Naive B cell (primary cell): ENCODE data around the gene HEPHL1. TPM values are rescaled to one million over a fixed set of nuclear protein-coding genes. Genes with fewer than 3 reads are reported as not detected.
"Not testable (repeated sequence)": the region's sequence is repeated elsewhere in the genome, so short reads cannot be mapped to it uniquely, and the experiment has no call there.

Experiments
- ATAC-seq, 2 donors: fragments of 150-1000 bp; cut with Tn5 transposase; 2 replicates each; pipeline ENCODE4 v1.10.0; 2021; ENCODE audit warnings: low read depth in 2 of 2, mild to moderate bottlenecking in 2 of 2, moderate library complexity in 2 of 2
- DNase-seq: peaks from one replicate; pipeline ENCODE4 v3.0.0; 2022
- H3K27ac Mint-ChIP-seq, 6 donors: one replicate each; pipeline ENCODE4 v1.8.0; 2020 to 2022; ENCODE audit warnings: mild to moderate bottlenecking in 6 of 6, mixed read lengths in 6 of 6, moderate library complexity in 5 of 6, inconsistent platforms in 2 of 6
- H3K27me3 Mint-ChIP-seq, 3 donors: one replicate each; pipeline ENCODE4 v1.8.0; 2021 to 2022; ENCODE audit warnings: mixed read lengths in 3 of 3, mild to moderate bottlenecking in 1 of 3
- H3K36me3 Mint-ChIP-seq, 2 donors: one replicate each; pipeline ENCODE4 v1.8.0; 2020 to 2022; ENCODE audit warnings: mixed read lengths in 2 of 2, inconsistent platforms in 1 of 2, mild to moderate bottlenecking in 1 of 2
- H3K4me1 Mint-ChIP-seq, 3 donors: one replicate each; pipeline ENCODE4 v1.8.0; 2020 to 2022; ENCODE audit warnings: mixed read lengths in 3 of 3, inconsistent platforms in 1 of 3, mild to moderate bottlenecking in 1 of 3, moderate library complexity in 1 of 3
- H3K4me3 Mint-ChIP-seq, 8 donors: one replicate each; pipeline ENCODE4 v1.8.0; 2020 to 2022; ENCODE audit warnings: mild to moderate bottlenecking in 8 of 8, mixed read lengths in 8 of 8, moderate library complexity in 8 of 8, inconsistent platforms in 2 of 8
- H3K9me3 Mint-ChIP-seq, 7 donors: one replicate each; pipeline ENCODE4 v1.8.0; 2020 to 2022; ENCODE audit warnings: mixed read lengths in 7 of 7, mild to moderate bottlenecking in 5 of 7, inconsistent platforms in 2 of 7, moderate library complexity in 1 of 7
- polyA plus RNA-seq, 6 donors: library from polyadenylated mRNA; unstranded; fragments of 300-500 nt; fragmentation: Illumina TruSeq; gene quantifications; one replicate each; pipeline ENCODE4 v1.2.3, GENCODE V29; 2021; ENCODE audit warnings: low read depth in 6 of 6

The HEPHL1 gene
- polyA plus RNA-seq, 6 donors from 2014 or later, result 0.05 to 0.29 (median 0.13) TPM; not detected in 2

DNA sequence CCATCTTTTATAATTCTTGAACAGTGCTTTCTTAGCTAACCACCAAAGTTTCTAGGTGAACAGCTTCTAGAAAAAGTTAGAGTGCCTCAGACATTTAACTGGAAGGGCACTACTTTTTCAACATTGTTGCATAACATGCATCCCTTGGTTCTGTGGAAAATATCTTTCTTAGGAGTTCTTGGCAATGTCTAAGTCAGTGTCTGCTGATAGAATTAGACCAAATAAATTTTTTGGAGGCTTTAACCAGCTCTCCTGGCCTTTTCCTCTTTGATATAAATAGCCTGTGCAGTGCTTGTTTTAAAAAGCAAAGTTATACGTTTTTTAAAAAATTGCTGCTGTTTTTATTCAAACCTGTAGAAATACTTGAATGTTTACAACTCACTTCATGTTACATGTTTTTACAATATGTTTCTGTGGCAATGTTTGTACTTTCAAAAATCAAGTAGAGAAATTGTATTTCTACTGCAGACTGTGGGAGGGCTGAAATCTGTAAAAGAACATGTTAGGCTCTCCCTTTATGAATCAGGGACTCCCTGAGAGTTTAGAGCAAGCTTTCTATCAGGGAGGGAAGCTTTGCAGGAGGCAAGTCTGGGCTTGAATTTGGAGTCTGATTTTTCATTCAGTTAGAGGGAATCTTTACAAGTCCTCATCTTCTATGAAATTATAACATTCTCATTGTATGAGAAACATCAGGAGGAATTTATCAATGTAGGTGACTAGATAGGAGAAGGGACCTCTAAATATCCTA lies 91.2 kb downstream of the HEPHL1 start:
- H3K36me3 Mint-ChIP-seq, result peaks cover 0 to 7% of the 10 kb centered on the region in 2 donors
- H3K27ac Mint-ChIP-seq, result no peak overlapping the region
- no peak for ATAC-seq
- no peaks in the 10 kb centered on the region for H3K27me3 Mint-ChIP-seq
- no peak overlapping the region for H3K4me3 Mint-ChIP-seq
- peaks cover 3 to 12% (median 3%) of the 10 kb centered on the region in 7 donors for H3K9me3 Mint-ChIP-seq
- no peak for DNase-seq
- H3K4me1 Mint-ChIP-seq, result peaks cover 0 to 17% (median 13%) of the 10 kb centered on the region in 3 donors

DNA sequence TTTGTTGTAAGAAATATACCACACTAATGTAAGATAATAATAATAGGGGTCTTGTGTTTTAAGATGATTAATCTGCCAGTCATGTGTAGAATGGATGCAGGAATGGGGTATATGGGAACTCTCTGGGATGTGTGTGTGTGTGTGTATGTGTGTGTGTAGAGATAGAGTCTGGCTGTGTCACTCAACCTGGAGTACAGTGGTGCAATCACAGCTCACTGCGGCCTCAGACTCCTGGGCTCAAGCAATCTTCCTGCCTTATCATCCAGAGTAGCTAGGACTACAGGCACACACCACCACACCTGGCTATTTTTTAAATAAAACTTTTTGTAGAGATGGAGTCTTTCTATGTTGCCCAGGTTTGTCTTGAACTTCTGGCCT lies 96.0 kb downstream of the HEPHL1 start:
- peaks cover 0 to 7% of the 10 kb centered on the region in 2 donors for H3K36me3 Mint-ChIP-seq
- no peaks in the 10 kb centered on the region for H3K27me3 Mint-ChIP-seq
- H3K27ac Mint-ChIP-seq, result no peak overlapping the region
- H3K4me1 Mint-ChIP-seq, result peaks cover 0 to 23% (median 17%) of the 10 kb centered on the region in 3 donors
- H3K9me3 Mint-ChIP-seq, result peaks cover 0 to 6% (median 4%) of the 10 kb centered on the region in 7 donors
- ATAC-seq, result no peak
- DNase-seq, result no peak
- no peak overlapping the region for H3K4me3 Mint-ChIP-seq

DNA sequence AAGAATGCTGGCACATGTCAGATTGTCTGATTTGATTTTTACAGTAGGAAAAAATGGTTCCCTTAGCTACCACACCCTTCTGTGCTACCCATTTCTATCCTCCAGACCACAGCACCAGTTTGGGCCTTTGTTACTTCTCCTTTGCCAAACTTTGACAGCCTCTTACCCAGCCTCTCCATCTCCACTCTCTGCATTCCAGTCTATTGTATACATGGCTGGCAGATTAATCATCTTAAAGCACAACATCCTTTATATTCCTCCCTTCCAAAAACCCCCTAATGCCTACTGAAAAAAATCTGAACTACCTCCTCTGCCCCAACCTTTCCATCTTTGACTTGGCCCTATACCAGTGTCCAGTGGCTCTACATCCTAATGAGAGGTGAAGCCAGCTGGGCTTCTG lies 96.7 kb downstream of the HEPHL1 start:
- H3K9me3 Mint-ChIP-seq, result peaks cover 0 to 6% (median 4%) of the 10 kb centered on the region in 7 donors
- DNase-seq (no peak), ATAC-seq (no peak)
- H3K27ac Mint-ChIP-seq, result no peak overlapping the region
- H3K4me3 Mint-ChIP-seq, result peak overlapping the region in 1 of 8 donors; percentile 67
- H3K27me3 Mint-ChIP-seq, result no peaks in the 10 kb centered on the region
- peaks cover 0 to 7% of the 10 kb centered on the region in 2 donors for H3K36me3 Mint-ChIP-seq
- peaks cover 0 to 23% (median 17%) of the 10 kb centered on the region in 3 donors for H3K4me1 Mint-ChIP-seq

DNA sequence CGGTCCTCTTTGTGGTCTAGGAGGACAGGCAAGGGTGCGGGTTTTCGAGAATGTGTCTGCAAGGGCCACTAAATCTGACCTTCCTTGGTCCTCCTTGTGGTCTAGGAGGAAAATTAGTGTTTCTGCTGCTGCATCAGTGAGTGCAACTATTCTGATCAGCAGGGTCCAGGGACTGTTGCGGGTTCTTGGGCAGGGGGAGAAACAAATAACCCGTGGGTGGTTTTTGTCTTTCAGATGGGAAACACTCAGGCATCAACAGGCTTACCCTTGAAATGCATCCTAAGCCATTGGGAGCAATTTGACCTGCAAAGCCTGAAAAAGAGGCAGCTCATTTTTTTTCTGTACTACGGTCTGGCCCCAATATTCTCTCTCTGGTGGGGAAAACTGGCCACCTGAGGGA lies 98.5 kb downstream of the HEPHL1 start:
- not testable (repeated sequence) for H3K27me3 Mint-ChIP-seq, H3K4me3 Mint-ChIP-seq, H3K9me3 Mint-ChIP-seq, H3K36me3 Mint-ChIP-seq, ATAC-seq, H3K27ac Mint-ChIP-seq, DNase-seq
- peaks cover 0 to 12% (median 9%) of the 10 kb centered on the region in 3 donors for H3K4me1 Mint-ChIP-seq

DNA sequence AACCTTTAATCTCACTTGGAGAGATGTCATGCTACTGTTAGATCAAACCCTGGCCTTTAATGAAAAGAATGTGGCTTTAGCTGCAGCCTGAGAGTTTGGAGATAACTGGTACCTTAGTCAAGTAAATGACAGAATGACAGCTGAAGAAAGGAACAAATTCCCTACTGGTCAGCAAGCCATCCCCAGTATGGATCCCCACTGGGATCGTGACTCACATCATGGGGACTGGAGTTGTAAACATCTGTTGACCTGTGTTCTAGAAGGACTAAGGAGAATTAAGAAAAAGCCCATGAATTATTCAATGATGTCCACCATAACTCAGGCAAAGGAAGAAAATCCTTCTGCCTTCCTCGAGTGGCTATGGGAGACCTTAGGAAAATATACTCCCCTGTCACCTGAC lies 99.4 kb downstream of the HEPHL1 start:
- not testable (repeated sequence) for H3K4me3 Mint-ChIP-seq, H3K9me3 Mint-ChIP-seq, H3K4me1 Mint-ChIP-seq, ATAC-seq, H3K36me3 Mint-ChIP-seq, DNase-seq, H3K27me3 Mint-ChIP-seq
- peak overlapping the region in 1 of 6 donors; percentile 30 for H3K27ac Mint-ChIP-seq

DNA sequence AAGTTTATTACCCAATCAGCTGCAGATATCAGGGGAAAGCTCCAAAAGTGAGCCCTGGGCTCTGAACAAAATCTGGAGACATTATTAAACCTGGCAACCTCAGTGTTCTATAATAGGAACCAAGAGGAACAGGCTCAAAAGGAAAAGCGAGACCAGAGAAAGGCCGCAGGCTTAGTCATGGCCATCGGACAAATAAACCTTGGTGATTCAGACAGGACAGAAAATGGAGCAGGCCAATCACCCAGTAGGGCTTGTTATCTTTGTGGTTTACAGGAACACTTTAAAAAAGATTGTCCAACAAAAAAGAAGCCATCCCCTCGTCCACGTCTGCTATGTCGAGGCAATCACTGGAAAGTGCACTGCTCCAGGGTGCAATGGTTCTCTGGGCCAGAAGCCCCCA lies 99.8 kb downstream of the HEPHL1 start:
- H3K27me3 Mint-ChIP-seq, result no peaks in the 10 kb centered on the region
- DNase-seq (no peak), ATAC-seq (no peak)
- H3K27ac Mint-ChIP-seq, result peak overlapping the region in 1 of 6 donors; percentile 30
- H3K9me3 Mint-ChIP-seq, result peaks cover 0 to 6% (median 1%) of the 10 kb centered on the region in 7 donors
- H3K4me3 Mint-ChIP-seq, result no peak overlapping the region
- H3K36me3 Mint-ChIP-seq, result no peaks in the 10 kb centered on the region
- H3K4me1 Mint-ChIP-seq, result peaks cover 0 to 6% (median 4%) of the 10 kb centered on the region in 3 donors

DNA sequence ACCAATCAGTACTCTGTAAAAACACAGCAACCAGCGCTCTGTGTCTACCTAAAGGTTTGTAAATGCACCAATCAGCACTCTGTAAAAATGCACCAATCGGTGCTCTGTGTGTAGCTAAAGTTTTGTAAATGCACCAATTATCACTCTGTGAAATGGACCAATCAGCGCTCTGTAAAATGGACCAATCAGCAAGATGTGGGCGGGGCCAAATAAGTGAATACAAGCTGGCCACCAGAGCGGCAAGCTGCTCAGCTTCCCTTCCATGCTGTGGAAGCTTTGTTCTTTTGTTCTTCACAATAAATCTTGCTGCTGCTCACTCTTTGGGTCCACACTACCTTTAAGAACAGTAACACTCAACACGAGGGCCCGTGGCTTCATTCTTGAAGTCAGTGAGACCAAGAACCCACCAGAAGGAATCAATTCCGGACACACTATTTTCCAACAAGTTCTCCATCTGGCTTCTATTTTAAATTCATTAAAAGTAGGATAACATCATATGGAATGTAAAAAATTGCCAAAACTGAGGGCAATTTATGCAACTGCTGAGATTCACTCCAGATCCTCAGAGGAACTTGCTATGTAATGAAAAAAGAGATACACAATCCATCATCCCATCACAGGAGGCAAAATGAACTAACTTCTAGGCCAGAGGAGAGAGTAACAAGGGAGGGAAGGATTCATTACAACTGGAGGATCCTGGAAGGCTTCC lies 104.4 kb downstream of the HEPHL1 start:
- peak overlapping the region in 1 of 8 donors; percentile 32 for H3K4me3 Mint-ChIP-seq
- DNase-seq (no peak), ATAC-seq (no peak)
- H3K27me3 Mint-ChIP-seq, result no peaks in the 10 kb centered on the region
- no peak overlapping the region for H3K27ac Mint-ChIP-seq
- peaks cover 12 to 19% (median 16%) of the 10 kb centered on the region in 3 donors for H3K4me1 Mint-ChIP-seq
- no peaks in the 10 kb centered on the region for H3K36me3 Mint-ChIP-seq
- H3K9me3 Mint-ChIP-seq, result peaks cover 0 to 2% (median 0%) of the 10 kb centered on the region in 7 donors

DNA sequence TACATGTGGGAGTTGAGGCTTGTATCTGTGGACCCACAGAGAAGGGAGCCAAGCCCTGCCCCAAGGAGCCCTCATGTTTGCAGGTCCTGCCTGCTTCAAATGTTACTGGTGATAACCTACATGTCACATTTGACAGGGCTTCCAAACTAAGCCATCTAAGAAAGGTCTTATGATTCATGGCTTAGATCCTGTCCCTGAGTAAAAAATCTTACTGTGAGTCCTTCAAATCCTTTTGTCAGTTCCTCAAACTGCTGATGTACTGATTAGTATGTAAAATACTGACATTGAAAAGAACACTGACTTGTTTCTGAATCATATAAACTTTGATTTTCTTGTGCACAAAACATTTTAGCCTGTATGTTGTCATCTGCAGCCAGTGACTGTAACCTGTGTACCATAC lies 106.5 kb downstream of the HEPHL1 start:
- peak overlapping the region in 2 of 8 donors; percentile 95 to 97 for H3K4me3 Mint-ChIP-seq
- DNase-seq, result no peak

DNA sequence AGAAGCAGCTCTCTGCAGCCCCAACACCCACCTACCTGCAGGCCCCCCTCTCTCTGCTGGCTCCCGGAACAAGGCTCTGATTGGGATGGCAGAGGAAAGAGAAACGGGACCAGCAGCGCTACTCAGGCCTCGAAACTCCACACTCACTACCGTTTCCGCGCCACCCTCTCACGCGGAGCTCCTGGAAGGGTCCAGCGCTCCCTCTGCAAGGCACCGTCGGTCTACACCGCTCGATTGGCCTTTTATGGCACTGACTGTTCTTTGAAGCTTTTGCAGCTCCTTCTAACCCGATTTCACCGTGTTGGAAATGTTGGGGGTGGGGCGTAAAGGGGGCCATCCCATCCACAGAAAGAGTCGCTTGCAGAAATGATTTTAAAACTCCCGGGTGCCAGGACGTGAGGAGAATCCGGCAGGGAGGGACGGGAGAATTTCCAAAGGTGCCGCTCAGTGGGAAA lies 107.2 kb downstream of the HEPHL1 start:
- no peaks in the 10 kb centered on the region for H3K27me3 Mint-ChIP-seq
- H3K9me3 Mint-ChIP-seq, result peaks cover 0 to 2% (median 0%) of the 10 kb centered on the region in 7 donors
- no peaks in the 10 kb centered on the region for H3K36me3 Mint-ChIP-seq
- peak overlapping the region in 2 of 8 donors; percentile 95 to 97 for H3K4me3 Mint-ChIP-seq
- peaks cover 15 to 24% (median 22%) of the 10 kb centered on the region in 3 donors for H3K4me1 Mint-ChIP-seq
- H3K27ac Mint-ChIP-seq, result peak overlapping the region in 4 of 6 donors; percentile 90 to 98 (median 96)
- ATAC-seq (peak; percentile 27 to 29), DNase-seq (no peak)

More for the DNA sequence above, 106.5 kb downstream of the HEPHL1 start:
- H3K36me3 Mint-ChIP-seq, result no peaks in the 10 kb centered on the region
- no peak for ATAC-seq
- no peaks in the 10 kb centered on the region for H3K27me3 Mint-ChIP-seq
- H3K4me1 Mint-ChIP-seq, result peaks cover 12 to 19% (median 16%) of the 10 kb centered on the region in 3 donors
- H3K27ac Mint-ChIP-seq, result peak overlapping the region in 5 of 6 donors; percentile 6 to 98 (median 94)
- H3K9me3 Mint-ChIP-seq, result peaks cover 0 to 2% (median 0%) of the 10 kb centered on the region in 7 donors

DNA sequence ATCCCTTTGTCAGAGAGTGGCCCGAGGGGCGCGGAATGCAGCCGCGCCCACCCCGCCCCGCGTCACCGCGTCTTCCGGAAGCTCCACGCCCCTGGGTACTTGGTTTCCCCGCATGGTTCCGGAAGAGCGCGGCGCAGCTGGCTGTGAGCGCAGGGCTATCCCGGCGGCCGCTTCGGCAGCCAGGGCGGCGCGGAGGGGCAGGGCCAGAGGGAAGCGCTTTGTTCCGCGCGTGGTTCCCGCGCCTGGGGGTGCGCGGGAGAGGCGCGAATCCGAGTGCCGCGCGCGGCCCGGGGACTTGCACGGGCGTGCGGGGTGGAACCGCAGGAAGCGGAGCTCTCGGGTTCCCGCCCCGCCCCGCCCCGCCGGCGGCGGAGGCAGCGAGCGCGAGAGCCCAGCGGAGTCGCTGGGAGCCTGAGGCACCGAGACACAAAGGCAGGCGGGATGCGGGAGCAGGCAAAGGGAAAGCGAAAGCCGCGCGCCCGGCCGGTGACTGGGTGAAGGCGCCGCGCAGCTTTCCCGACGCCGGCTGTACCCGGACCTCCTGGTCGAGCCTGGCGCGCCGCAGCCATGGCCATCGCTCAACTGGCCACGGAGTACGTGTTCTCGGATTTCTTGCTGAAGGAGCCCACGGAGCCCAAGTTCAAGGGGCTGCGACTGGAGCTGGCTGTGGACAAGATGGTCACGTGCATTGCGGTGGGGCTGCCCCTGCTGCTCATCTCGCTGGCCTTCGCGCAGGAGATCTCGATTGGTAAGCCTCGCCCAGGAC lies 107.8 kb downstream of the HEPHL1 start, which contains the start of gene PANX1:
TSS of gene PANX1 (plus strand) at position 96 of the 766 bp plus-strand sequence. CDS start at position 568, 472 bp downstream.
- no peaks in the 10 kb centered on the region for H3K27me3 Mint-ChIP-seq
- H3K9me3 Mint-ChIP-seq, result no peaks in the 10 kb centered on the region
- DNase-seq, result peak; percentile 71
- peak; percentile 87 to 89 for ATAC-seq
- peak within 1 kb of the TSS in 2 of 8 donors; percentile 95 to 97 for H3K4me3 Mint-ChIP-seq
- peak within 1 kb of the TSS in 4 of 6 donors; percentile 90 to 98 (median 96) for H3K27ac Mint-ChIP-seq
- no peaks in the 10 kb centered on the region for H3K36me3 Mint-ChIP-seq
- H3K4me1 Mint-ChIP-seq, result peaks cover 21 to 30% (median 28%) of the 10 kb centered on the region in 3 donors

DNA sequence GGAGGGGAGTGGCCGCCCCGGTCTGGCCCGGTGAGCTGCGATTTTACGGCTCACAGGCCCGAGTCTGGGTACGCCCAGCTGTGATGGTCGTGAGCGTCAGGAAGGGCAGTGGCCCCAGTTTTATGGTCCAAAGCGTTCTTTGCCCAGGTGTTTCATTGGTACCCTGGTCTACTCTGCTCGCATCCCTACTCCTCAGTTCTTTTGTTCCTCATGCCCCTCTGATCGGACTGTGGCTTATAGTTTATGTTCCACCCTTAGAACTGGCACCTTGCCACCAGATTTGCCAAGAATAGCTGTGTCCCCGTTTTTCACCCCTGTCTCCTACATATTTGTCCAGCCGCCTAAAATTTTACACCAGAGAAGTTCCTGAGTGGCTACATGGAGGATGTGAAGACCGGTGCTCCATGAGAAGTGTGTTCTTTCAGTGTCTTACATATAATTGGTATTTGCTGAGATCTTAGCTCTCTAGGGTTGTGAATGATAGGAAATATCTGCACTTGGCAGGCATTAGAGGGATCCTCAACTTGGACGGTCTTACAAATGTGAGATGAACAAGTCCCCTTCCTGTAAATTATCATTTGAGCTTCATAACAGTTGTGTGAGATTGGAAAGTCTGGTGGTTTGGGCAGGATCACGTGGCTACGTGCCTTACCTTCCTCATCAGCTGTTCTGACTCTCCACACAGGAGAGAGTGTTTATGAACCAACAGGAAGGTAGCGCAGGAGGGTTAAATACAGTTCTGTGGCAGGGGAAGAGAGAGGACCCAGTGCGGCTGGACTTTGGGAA lies 108.6 kb downstream of the HEPHL1 start:
- no peaks in the 10 kb centered on the region for H3K36me3 Mint-ChIP-seq
- peaks cover 29 to 38% (median 36%) of the 10 kb centered on the region in 3 donors for H3K4me1 Mint-ChIP-seq
- no peak overlapping the region for H3K27ac Mint-ChIP-seq
- DNase-seq, result peak; percentile 59
- no peaks in the 10 kb centered on the region for H3K27me3 Mint-ChIP-seq
- H3K9me3 Mint-ChIP-seq, result no peaks in the 10 kb centered on the region
- H3K4me3 Mint-ChIP-seq, result no peak overlapping the region
- peak; percentile 37 to 45 for ATAC-seq

DNA sequence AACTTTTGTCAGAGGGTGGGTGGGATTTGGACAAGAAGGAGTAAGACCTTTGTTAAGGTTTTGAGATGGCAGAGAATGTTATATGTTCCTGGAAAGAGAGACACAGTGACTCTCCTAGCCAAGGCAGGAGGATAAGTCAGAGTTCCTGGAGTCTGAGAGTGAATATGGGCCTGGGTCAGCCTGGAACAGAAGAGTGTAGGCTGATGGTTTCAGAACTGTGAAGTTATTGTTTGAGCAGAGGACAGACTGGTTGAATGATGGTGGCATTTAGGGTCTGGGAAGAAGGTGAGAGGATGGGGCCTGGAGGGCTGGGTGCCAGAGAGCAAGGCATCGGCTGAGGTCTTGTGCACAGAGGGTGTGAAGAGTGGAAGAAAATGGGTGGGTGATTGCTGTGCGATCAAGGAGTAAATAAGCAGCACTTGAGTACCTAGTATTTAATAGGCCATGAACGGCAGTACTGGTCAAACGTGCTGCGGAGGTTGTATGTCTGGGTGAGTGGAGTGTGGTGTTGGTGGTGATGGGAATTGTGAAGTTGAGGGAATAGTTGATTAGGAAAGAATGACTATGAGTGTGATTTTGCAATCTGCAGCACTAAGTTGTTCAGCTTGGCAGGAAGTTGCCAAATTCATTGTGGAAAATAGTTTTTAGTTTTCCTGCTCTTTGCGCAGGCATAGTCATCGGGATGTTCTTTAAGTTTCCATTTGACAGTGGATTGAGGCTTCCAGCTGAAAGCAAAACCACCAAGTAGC lies 109.3 kb downstream of the HEPHL1 start:
- Mint-ChIP-seq H3K4me3 (no peak overlapping the region), H3K36me3 (no peaks in the 10 kb centered on the region), H3K27ac (no peak overlapping the region), H3K4me1 (peaks cover 36 to 45% (median 44%) of the 10 kb centered on the region in 3 donors), H3K27me3 (no peaks in the 10 kb centered on the region), H3K9me3 (no peaks in the 10 kb centered on the region)
- ATAC-seq, result no peak
- DNase-seq, result no peak
